Peyer's patch (tissue), 4 donors: ENCODE measurements around the gene HHLA2. TPM values are rescaled to one million over a fixed set of nuclear protein-coding genes. Genes with fewer than 3 reads are reported as not detected.
A peak's percentile ranks its signal among the peaks of the same experiment; 100 is the strongest.

ENCODE experiments used
- DNase-seq, 3 donors: peaks; one replicate each; pipeline ENCODE4 v3.0.0-alpha.2; 2017 to 2019
- H3K27ac ChIP-seq, 4 donors: fragments of 200-600 bp; sonication (generic); one replicate each; pipeline ENCODE4 v1.5.1; 2016 to 2019
- H3K27me3 ChIP-seq, 2 donors: fragments of 200-600 bp; sonication (generic); one replicate each; pipeline ENCODE4 v1.5.1; 2019
- H3K36me3 ChIP-seq, 3 donors: fragments of 200-600 bp; sonication (generic); one replicate each; pipeline ENCODE4 v1.5.1; 2016 to 2019
- H3K4me1 ChIP-seq, 4 donors: fragments of 200-600 bp; sonication (generic); one replicate each; pipeline ENCODE4 v1.5.1; 2016 to 2019
- H3K4me3 ChIP-seq, 4 donors: fragments of 200-600 bp; sonication (generic); 1 replicate in 3 of 4; 2 replicates in 1 of 4; pipeline ENCODE4 v1.5.1; 2016 to 2019; ENCODE audit warnings: mild to moderate bottlenecking in 1 of 4
- H3K9me3 ChIP-seq, 4 donors: fragments of 200-600 bp; sonication (generic); one replicate each; pipeline ENCODE4 v1.5.1; 2016 to 2019; ENCODE audit warnings: mild to moderate bottlenecking in 1 of 4
- POLR2A ChIP-seq, 2 donors: fragments of 450-650 bp; IDR thresholded peaks; one replicate each; pipeline ENCODE4 v1.5.1; 2017; ENCODE audit warnings: antibody characterized with exemption in 2 of 2, mild to moderate bottlenecking in 2 of 2, moderate library complexity in 2 of 2
- total RNA-seq, 4 donors: library from RNA; depleted of rRNA; stranded (reverse); fragments of >200 nt; gene quantifications; one replicate each; pipeline ENCODE4 v1.1.0, GENCODE V29; 2016
- TF ChIP-seq, protein P1 (sequence below), 6 experiments: fragments of 450-650 bp in 4 of 6; fragments of 200-600 bp in 2 of 6; sonication (generic) in 1 of 6; IDR thresholded peaks; one replicate each; pipeline ENCODE4 v1.5.1; 2017 to 2019; ENCODE audit warnings: antibody characterized with exemption in 6 of 6, mild to moderate bottlenecking in 3 of 6, moderate library complexity in 1 of 6

HHLA2 gene
- total RNA-seq, 4 donors from 2014 or later = 14.9 to 276 (median 145) TPM

DNA sequence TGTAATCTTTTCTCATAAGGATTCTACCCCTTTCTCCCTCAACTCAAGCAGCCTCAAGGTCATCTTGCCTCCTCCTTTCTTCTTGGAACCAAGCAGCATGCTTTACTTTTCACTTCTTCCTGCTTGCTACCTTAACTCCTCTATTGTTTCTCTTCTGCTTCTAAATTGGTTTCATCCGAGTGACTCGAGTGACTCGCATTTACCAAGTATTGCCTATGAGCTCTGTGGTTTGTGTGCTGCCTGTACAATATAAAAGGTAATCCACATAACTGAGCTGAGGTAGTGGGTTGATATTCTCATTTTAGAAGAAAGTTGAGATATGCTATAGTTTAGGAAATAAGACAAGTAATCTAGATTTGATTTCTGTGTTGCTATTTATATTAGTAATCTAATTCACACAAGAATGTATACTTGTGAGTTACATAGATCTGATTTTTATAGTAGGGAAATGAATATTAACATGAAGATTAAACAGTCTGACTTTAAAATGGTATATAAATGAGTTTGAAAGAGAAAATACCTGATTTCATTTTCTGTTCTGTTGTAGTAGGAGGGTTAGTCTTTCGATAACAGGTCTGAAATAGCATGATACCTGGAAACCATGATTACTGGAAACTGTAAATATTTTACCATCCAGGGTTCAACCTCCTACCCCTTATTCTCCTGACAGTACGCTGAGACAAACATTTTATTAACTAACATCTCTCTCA is 5.5 kb downstream of the HHLA2 start:
- DNase-seq = no peak
- Histone ChIP-seq H3K4me3 (peak overlapping the region in 1 of 4 donors; percentile 9), H3K27me3 (no peaks in the 10 kb centered on the region), H3K36me3 (no peaks in the 10 kb centered on the region), H3K27ac (peak overlapping the region in 1 of 4 donors; percentile 11), H3K4me1 (peaks cover 0 to 12% (median 0%) of the 10 kb centered on the region in 4 donors), H3K9me3 (no peaks in the 10 kb centered on the region)
- TF ChIP-seq, protein P1, sequence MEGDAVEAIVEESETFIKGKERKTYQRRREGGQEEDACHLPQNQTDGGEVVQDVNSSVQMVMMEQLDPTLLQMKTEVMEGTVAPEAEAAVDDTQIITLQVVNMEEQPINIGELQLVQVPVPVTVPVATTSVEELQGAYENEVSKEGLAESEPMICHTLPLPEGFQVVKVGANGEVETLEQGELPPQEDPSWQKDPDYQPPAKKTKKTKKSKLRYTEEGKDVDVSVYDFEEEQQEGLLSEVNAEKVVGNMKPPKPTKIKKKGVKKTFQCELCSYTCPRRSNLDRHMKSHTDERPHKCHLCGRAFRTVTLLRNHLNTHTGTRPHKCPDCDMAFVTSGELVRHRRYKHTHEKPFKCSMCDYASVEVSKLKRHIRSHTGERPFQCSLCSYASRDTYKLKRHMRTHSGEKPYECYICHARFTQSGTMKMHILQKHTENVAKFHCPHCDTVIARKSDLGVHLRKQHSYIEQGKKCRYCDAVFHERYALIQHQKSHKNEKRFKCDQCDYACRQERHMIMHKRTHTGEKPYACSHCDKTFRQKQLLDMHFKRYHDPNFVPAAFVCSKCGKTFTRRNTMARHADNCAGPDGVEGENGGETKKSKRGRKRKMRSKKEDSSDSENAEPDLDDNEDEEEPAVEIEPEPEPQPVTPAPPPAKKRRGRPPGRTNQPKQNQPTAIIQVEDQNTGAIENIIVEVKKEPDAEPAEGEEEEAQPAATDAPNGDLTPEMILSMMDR (IDR thresholded peaks at IDR 0.05) = no peak
- no peak for TF ChIP-seq POLR2A (IDR thresholded peaks at IDR 0.05)

DNA sequence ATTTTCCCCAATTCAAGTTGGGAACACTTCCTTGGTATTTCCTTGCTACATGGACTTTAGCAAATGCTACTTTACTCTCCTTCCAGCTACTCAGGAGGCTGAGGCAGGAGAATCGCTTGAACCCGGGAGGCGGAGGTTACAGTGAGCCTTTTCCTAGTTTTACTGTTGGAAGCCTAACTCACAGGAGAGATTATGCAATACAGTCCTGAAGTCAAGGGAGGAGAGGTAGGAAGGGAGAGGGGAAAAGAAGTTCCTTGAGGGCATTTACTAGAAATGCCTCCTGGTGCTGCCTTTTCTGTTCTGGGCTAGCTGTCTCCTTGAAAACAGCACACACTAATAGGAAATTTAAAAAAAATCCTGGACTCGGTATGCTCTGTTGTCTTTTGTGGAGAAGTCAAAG is 6.2 kb downstream of the HHLA2 start:
- DNase-seq = no peak
- H3K27ac ChIP-seq = peak overlapping the region in 1 of 4 donors; percentile 0
- H3K27me3 ChIP-seq = no peaks in the 10 kb centered on the region
- H3K9me3 ChIP-seq = no peaks in the 10 kb centered on the region
- H3K36me3 ChIP-seq = no peaks in the 10 kb centered on the region
- H3K4me3 ChIP-seq = peak overlapping the region in 1 of 4 donors; percentile 9
- TF ChIP-seq, protein P1 (IDR thresholded peaks at IDR 0.05) = no peak
- no peak for TF ChIP-seq POLR2A (IDR thresholded peaks at IDR 0.05)
- peaks cover 0 to 12% (median 0%) of the 10 kb centered on the region in 4 donors for H3K4me1 ChIP-seq

DNA sequence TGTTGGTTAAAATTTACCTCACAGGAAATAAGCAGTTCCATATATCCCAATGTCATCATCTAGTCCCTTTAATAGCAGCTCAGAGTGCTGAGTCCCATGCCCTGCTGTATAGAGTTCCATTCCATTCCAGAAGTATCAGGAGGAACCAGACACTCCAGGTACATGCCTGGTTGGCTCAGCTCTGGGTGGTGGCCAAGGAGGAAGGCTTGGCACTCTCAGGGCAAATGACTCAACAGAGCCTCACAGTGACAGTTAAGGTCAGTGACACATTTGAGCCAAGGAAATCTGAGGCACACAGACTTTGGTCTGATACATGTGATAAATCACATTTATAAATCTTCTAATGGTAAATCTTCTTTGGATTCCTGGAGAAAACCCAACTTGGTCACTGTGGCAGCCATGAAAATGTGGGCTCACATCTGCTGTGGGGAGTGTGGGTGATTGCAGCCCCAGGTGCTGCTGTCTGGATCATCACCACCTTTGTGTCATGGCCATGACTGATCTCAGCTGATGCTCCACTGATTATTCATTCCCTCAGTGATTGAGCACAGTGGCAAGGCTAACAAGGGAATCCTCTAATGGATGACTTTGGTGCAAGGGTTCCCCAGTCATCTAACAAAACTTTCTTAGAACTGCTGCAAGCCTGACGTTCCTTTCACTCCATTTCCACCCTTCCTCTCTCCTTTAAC is 9.3 kb downstream of the HHLA2 start:
- peak overlapping the region in 2 of 4 donors; percentile 39 to 40 for H3K27ac ChIP-seq
- peak in 2 of 3 donors; percentile 76 to 86 for DNase-seq

DNA sequence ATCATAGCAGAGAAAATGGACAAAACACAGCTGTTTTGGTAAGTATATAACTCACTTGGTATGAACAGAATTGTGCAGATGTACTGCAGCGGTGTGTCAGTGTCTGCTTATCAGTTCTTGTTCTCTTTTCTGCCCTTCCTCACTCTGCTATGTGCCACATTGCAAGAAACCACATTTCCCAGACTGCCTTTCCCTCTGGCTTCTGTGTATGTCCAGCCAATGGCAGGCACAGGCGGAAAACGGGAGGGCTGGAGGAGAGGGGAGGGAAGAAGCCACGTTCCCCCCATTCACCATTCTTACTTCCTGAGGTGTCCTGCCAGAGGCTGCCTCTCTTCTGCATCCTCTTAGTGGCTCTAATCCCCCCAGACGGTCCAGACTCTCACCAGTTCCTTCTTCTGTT is 15.4 kb downstream of the HHLA2 start:
- DNase-seq = no peak
- no peak overlapping the region for H3K4me3 ChIP-seq
- TF ChIP-seq POLR2A (IDR thresholded peaks at IDR 0.05) = no peak
- TF ChIP-seq, protein P1 (IDR thresholded peaks at IDR 0.05) = no peak
- no peaks in the 10 kb centered on the region for H3K4me1 ChIP-seq
- peaks cover 0 to 6% (median 0%) of the 10 kb centered on the region in 3 donors for H3K36me3 ChIP-seq
- no peak overlapping the region for H3K27ac ChIP-seq
- no peaks in the 10 kb centered on the region for H3K27me3 ChIP-seq
- peaks cover 0 to 5% (median 0%) of the 10 kb centered on the region in 4 donors for H3K9me3 ChIP-seq

More for the DNA sequence above, 9.3 kb downstream of the HHLA2 start:
- no peaks in the 10 kb centered on the region for H3K36me3 ChIP-seq
- H3K9me3 ChIP-seq = peaks cover 0 to 5% (median 0%) of the 10 kb centered on the region in 4 donors
- peaks cover 0 to 12% (median 0%) of the 10 kb centered on the region in 4 donors for H3K4me1 ChIP-seq
- TF ChIP-seq POLR2A (IDR thresholded peaks at IDR 0.05) = no peak
- TF ChIP-seq, protein P1 (IDR thresholded peaks at IDR 0.05) = no peak
- H3K4me3 ChIP-seq = no peak overlapping the region
- no peaks in the 10 kb centered on the region for H3K27me3 ChIP-seq

DNA sequence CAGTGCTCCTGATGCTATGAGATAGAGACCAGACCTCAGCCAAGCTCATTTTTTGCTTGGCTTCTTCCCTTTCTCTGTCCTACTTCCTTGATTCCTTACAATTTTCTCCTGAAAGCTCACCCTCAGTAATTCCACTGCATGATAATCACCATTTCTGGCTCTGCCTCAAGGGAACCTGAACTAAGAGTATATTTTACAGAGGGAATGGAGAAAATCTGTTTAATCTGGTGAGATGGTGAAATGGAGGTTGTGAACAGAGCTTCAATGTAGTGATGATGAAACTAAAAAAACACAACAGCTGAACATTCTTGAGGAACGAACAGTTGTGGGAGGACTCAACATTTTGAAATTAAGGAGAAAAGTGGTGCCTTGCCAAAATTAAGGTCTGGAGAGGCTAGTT is 16.3 kb downstream of the HHLA2 start:
- no peak overlapping the region for H3K27ac ChIP-seq
- TF ChIP-seq POLR2A (IDR thresholded peaks at IDR 0.05) = no peak
- TF ChIP-seq, protein P1 (IDR thresholded peaks at IDR 0.05) = no peak

More for the DNA sequence above, 16.3 kb downstream of the HHLA2 start:
- Histone ChIP-seq H3K4me3 (no peak overlapping the region), H3K36me3 (peaks cover 0 to 6% (median 0%) of the 10 kb centered on the region in 3 donors), H3K27me3 (no peaks in the 10 kb centered on the region), H3K4me1 (no peaks in the 10 kb centered on the region), H3K9me3 (peaks cover 0 to 5% (median 0%) of the 10 kb centered on the region in 4 donors)
- no peak for DNase-seq
